ENCODE results near the gene PPT2. TPM values are rescaled to one million over a fixed set of nuclear protein-coding genes. Genes with fewer than 3 reads are reported as not detected.

PPT2 gene, protein sequence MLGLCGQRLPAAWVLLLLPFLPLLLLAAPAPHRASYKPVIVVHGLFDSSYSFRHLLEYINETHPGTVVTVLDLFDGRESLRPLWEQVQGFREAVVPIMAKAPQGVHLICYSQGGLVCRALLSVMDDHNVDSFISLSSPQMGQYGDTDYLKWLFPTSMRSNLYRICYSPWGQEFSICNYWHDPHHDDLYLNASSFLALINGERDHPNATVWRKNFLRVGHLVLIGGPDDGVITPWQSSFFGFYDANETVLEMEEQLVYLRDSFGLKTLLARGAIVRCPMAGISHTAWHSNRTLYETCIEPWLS
- 10 to 100 TPM; 21.8 to 42.0 TPM for total RNA-seq

GRCh38 chr6:32153564-32154513 is at the start of gene PPT2:
Gene PPT2, plus strand, starts transcription at chr6:32154141. Its CDS starts 454 bp downstream, at chr6:32154595.
- Histone ChIP-seq H3K4me1 (ENCODE audit: control insufficient read depth in 1 of 2, low read depth in 2 of 2) (peaks cover 19 to 51% of the 10 kb centered on the region in 2 donors), H3K27me3 (replicated peaks; ENCODE audit: insufficient read depth) (no peaks in the 10 kb centered on the region), H3K4me3 (peak within 1 kb of the TSS; percentile 94), H3K27ac (peak within 1 kb of the TSS; percentile 94 to 96), H3K36me3 (peaks cover 11% of the 10 kb centered on the region), H3K9me3 (no peaks in the 10 kb centered on the region)
- TF ChIP-seq, protein P1, sequence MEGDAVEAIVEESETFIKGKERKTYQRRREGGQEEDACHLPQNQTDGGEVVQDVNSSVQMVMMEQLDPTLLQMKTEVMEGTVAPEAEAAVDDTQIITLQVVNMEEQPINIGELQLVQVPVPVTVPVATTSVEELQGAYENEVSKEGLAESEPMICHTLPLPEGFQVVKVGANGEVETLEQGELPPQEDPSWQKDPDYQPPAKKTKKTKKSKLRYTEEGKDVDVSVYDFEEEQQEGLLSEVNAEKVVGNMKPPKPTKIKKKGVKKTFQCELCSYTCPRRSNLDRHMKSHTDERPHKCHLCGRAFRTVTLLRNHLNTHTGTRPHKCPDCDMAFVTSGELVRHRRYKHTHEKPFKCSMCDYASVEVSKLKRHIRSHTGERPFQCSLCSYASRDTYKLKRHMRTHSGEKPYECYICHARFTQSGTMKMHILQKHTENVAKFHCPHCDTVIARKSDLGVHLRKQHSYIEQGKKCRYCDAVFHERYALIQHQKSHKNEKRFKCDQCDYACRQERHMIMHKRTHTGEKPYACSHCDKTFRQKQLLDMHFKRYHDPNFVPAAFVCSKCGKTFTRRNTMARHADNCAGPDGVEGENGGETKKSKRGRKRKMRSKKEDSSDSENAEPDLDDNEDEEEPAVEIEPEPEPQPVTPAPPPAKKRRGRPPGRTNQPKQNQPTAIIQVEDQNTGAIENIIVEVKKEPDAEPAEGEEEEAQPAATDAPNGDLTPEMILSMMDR (IDR thresholded peaks at IDR 0.05), result no peak
- DNase-seq (ENCODE audit: low spot score) (peak; percentile 75), ATAC-seq (ENCODE audit: insufficient number of reproducible peaks, low FRiP score, low read depth) (peak; percentile 62)

DNA sequence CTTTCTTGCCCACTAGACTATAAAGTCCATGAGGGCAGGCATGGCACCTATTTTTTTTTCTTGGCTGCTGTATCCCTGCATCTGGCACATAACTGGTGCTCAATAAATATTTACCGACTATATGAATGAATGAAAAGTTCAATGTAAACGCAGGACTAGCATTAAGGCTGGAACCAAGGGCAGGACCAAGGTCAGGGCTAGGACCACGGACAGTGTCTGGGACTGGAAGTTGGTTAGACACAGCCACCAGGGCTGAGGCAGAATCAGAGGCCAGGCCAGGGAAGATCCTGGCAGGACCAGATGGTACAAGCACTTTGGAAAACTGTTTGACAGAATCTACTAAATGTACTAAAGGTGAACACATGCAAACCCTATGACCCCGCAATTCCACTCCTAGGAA is 48.5 kb upstream of the PPT2 start:
- no peaks in the 10 kb centered on the region for H3K9me3 ChIP-seq
- TF ChIP-seq, protein P1 (IDR thresholded peaks at IDR 0.05), result no peak
- H3K27me3 ChIP-seq (replicated peaks; ENCODE audit: insufficient read depth), result no peaks in the 10 kb centered on the region
- peaks cover 30 to 56% of the 10 kb centered on the region in 2 donors for H3K4me1 ChIP-seq (ENCODE audit: control insufficient read depth in 1 of 2, low read depth in 2 of 2)
- no peak for ATAC-seq (ENCODE audit: insufficient number of reproducible peaks, low FRiP score, low read depth)
- no peak for DNase-seq (ENCODE audit: low spot score)
- no peaks in the 10 kb centered on the region for H3K36me3 ChIP-seq
- H3K27ac ChIP-seq, result peak overlapping the region in 1 of 2 donors; percentile 84
- H3K4me3 ChIP-seq, result no peak overlapping the region

DNA sequence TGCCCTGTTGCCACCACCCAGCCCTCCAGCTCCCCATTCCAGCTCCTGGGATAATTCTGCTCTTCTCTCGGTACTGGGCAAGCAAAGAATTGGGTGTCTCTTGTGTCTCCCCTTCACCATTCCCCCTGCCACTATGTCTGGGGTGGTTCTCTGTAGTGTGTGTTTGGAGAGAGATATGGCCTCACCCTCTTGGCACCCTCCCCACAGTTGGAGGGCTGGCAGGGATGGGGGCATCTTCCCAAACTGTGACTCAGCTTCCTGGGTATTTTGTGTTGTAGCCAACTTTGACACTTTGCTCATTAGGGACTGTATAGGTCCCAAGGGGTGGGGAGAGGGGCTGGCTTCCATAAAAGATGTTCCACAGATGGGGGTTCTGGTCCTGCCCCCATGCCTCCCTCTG is 46.5 kb upstream of the PPT2 start:
- Histone ChIP-seq H3K36me3 (no peaks in the 10 kb centered on the region), H3K9me3 (no peaks in the 10 kb centered on the region), H3K27me3 (replicated peaks; ENCODE audit: insufficient read depth) (no peaks in the 10 kb centered on the region), H3K27ac (peak overlapping the region; percentile 84 to 87), H3K4me3 (peak overlapping the region; percentile 71), H3K4me1 (ENCODE audit: control insufficient read depth in 1 of 2, low read depth in 2 of 2) (peaks cover 35 to 76% of the 10 kb centered on the region in 2 donors)
- peak; percentile 30 for ATAC-seq (ENCODE audit: insufficient number of reproducible peaks, low FRiP score, low read depth)
- TF ChIP-seq, protein P1 (IDR thresholded peaks at IDR 0.05), result no peak
- DNase-seq (ENCODE audit: low spot score), result no peak

- TF ChIP-seq, protein P1 (IDR thresholded peaks at IDR 0.05), result no peak
- H3K36me3 ChIP-seq, result no peaks in the 10 kb centered on the region
- H3K27me3 ChIP-seq (replicated peaks; ENCODE audit: insufficient read depth), result no peaks in the 10 kb centered on the region
- peak overlapping the region; percentile 71 for H3K4me3 ChIP-seq
- ATAC-seq (ENCODE audit: insufficient number of reproducible peaks, low FRiP score, low read depth) (peak; percentile 31), DNase-seq (ENCODE audit: low spot score) (no peak)
- peaks cover 35 to 84% of the 10 kb centered on the region in 2 donors for H3K4me1 ChIP-seq (ENCODE audit: control insufficient read depth in 1 of 2, low read depth in 2 of 2)
- H3K9me3 ChIP-seq, result no peaks in the 10 kb centered on the region
- H3K27ac ChIP-seq, result peak overlapping the region; percentile 84 to 87
Measured at GRCh38 chr6:32108094-32108627, 45.8 kb upstream of the PPT2 start.

DNA sequence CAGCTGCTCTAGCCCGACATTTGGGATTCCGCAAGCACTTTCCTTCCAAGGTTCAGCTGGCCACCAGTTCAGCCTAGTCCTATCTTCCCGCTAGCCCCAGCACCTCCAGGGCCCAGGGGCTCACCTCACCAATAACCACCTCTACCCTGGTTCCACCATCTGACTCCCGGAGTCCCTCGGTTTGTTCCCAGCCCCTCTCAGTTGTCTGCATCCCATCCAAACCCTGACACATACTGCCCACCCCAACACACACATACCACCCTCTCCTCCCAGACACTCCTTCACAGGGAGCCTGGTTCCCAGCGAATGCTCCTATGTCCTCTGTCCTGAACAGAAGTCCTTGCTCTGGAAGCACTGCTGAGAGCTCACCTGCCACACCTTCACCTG is 45.2 kb upstream of the PPT2 start:
- Histone ChIP-seq H3K36me3 (no peaks in the 10 kb centered on the region), H3K4me1 (ENCODE audit: control insufficient read depth in 1 of 2, low read depth in 2 of 2) (peaks cover 38 to 89% of the 10 kb centered on the region in 2 donors), H3K27me3 (replicated peaks; ENCODE audit: insufficient read depth) (no peaks in the 10 kb centered on the region), H3K27ac (peak overlapping the region; percentile 84 to 87), H3K4me3 (peak overlapping the region; percentile 71), H3K9me3 (no peaks in the 10 kb centered on the region)
- DNase-seq (ENCODE audit: low spot score) (no peak), ATAC-seq (ENCODE audit: insufficient number of reproducible peaks, low FRiP score, low read depth) (no peak)
- TF ChIP-seq, protein P1 (IDR thresholded peaks at IDR 0.05), result no peak

Data from thoracic aorta (tissue), 2 donors.